Measurements from ENCODE around the gene LYZL1.
"Not testable (repeated sequence)": the region's sequence is repeated elsewhere in the genome, so short reads cannot be mapped to it uniquely, and the experiment has no call there.

LYZL1 gene

GRCh38 chr10:29326299-29326698 is 37.4 kb downstream of the LYZL1 start:
- ATAC-seq (no peak), DNase-seq (ENCODE audit: low spot score in 2 of 2) (no peak)
- Mint-ChIP-seq H3K36me3 (no peaks in the 10 kb centered on the region), H3K4me3 (no peak overlapping the region), H3K27ac (no peak overlapping the region), H3K9me3 (no peaks in the 10 kb centered on the region), H3K4me1 (no peaks in the 10 kb centered on the region)

GRCh38 chr10:29326886-29327745 is 38.2 kb downstream of the LYZL1 start:
- ATAC-seq, result no peak
- Mint-ChIP-seq H3K9me3 (no peaks in the 10 kb centered on the region), H3K36me3 (no peaks in the 10 kb centered on the region), H3K4me1 (no peaks in the 10 kb centered on the region), H3K4me3 (no peak overlapping the region), H3K27ac (no peak overlapping the region)
- DNase-seq (ENCODE audit: low spot score in 2 of 2), result no peak

- H3K27ac Mint-ChIP-seq, result no peak overlapping the region
- no peaks in the 10 kb centered on the region for H3K9me3 Mint-ChIP-seq
- H3K4me3 Mint-ChIP-seq, result no peak overlapping the region
- no peaks in the 10 kb centered on the region for H3K4me1 Mint-ChIP-seq
- no peak for ATAC-seq
- DNase-seq (ENCODE audit: low spot score in 2 of 2), result no peak
- no peaks in the 10 kb centered on the region for H3K36me3 Mint-ChIP-seq
Measured at GRCh38 chr10:29327746-29328102, 38.9 kb downstream of the LYZL1 start.

- Mint-ChIP-seq H3K36me3 (no peaks in the 10 kb centered on the region), H3K9me3 (no peaks in the 10 kb centered on the region), H3K27ac (no peak overlapping the region), H3K4me1 (no peaks in the 10 kb centered on the region), H3K4me3 (no peak overlapping the region)
- no peak for ATAC-seq
- no peak for DNase-seq (ENCODE audit: low spot score in 2 of 2)
Measured at GRCh38 chr10:29328983-29329382, 40.1 kb downstream of the LYZL1 start.

GRCh38 chr10:29329420-29329819 is 40.5 kb downstream of the LYZL1 start:
- DNase-seq (ENCODE audit: low spot score in 2 of 2), result no peak
- Mint-ChIP-seq H3K9me3 (no peaks in the 10 kb centered on the region), H3K4me1 (no peaks in the 10 kb centered on the region), H3K27ac (no peak overlapping the region), H3K36me3 (no peaks in the 10 kb centered on the region), H3K4me3 (no peak overlapping the region)
- no peak for ATAC-seq

GRCh38 chr10:29332061-29332760 is 43.3 kb downstream of the LYZL1 start:
- Mint-ChIP-seq H3K27ac (no peak overlapping the region), H3K9me3 (no peaks in the 10 kb centered on the region), H3K4me1 (no peaks in the 10 kb centered on the region), H3K4me3 (no peak overlapping the region), H3K36me3 (no peaks in the 10 kb centered on the region)
- no peak for ATAC-seq
- no peak for DNase-seq (ENCODE audit: low spot score in 2 of 2)

GRCh38 chr10:29332761-29333148 is 43.9 kb downstream of the LYZL1 start:
- Mint-ChIP-seq H3K9me3 (no peaks in the 10 kb centered on the region), H3K36me3 (no peaks in the 10 kb centered on the region), H3K27ac (no peak overlapping the region), H3K4me1 (no peaks in the 10 kb centered on the region), H3K4me3 (no peak overlapping the region)
- no peak for ATAC-seq
- no peak for DNase-seq (ENCODE audit: low spot score in 2 of 2)

GRCh38 chr10:29337526-29337925 is 48.7 kb downstream of the LYZL1 start:
- H3K4me1 Mint-ChIP-seq; H3K27ac Mint-ChIP-seq; ATAC-seq; DNase-seq (ENCODE audit: low spot score in 2 of 2); H3K36me3 Mint-ChIP-seq; H3K9me3 Mint-ChIP-seq; H3K4me3 Mint-ChIP-seq: not testable (repeated sequence)

GRCh38 chr10:29343607-29344038 is 54.8 kb downstream of the LYZL1 start:
- Mint-ChIP-seq H3K4me3 (no peak overlapping the region), H3K9me3 (no peaks in the 10 kb centered on the region), H3K36me3 (no peaks in the 10 kb centered on the region), H3K27ac (no peak overlapping the region), H3K4me1 (no peaks in the 10 kb centered on the region)
- DNase-seq (ENCODE audit: low spot score in 2 of 2), result no peak
- no peak for ATAC-seq

GRCh38 chr10:29344073-29344820 is 55.4 kb downstream of the LYZL1 start:
- Mint-ChIP-seq H3K4me3 (no peak overlapping the region), H3K36me3 (no peaks in the 10 kb centered on the region), H3K9me3 (no peaks in the 10 kb centered on the region), H3K4me1 (no peaks in the 10 kb centered on the region), H3K27ac (no peak overlapping the region)
- ATAC-seq (no peak), DNase-seq (ENCODE audit: low spot score in 2 of 2) (no peak)

- no peak for ATAC-seq
- Mint-ChIP-seq H3K4me1 (no peaks in the 10 kb centered on the region), H3K36me3 (no peaks in the 10 kb centered on the region), H3K4me3 (no peak overlapping the region), H3K27ac (no peak overlapping the region), H3K9me3 (no peaks in the 10 kb centered on the region)
- no peak for DNase-seq (ENCODE audit: low spot score in 2 of 2)
Measured at GRCh38 chr10:29345144-29345909, 56.5 kb downstream of the LYZL1 start.

- no peak for DNase-seq (ENCODE audit: low spot score in 2 of 2)
- Mint-ChIP-seq H3K9me3 (no peaks in the 10 kb centered on the region), H3K36me3 (no peaks in the 10 kb centered on the region), H3K4me3 (no peak overlapping the region), H3K27ac (no peak overlapping the region), H3K4me1 (no peaks in the 10 kb centered on the region)
- ATAC-seq, result no peak
Measured at GRCh38 chr10:29345910-29346209, 57.0 kb downstream of the LYZL1 start.

GRCh38 chr10:29346296-29347001 is 57.6 kb downstream of the LYZL1 start:
- Mint-ChIP-seq H3K36me3 (no peaks in the 10 kb centered on the region), H3K4me3 (no peak overlapping the region), H3K4me1 (no peaks in the 10 kb centered on the region), H3K27ac (no peak overlapping the region), H3K9me3 (no peaks in the 10 kb centered on the region)
- DNase-seq (ENCODE audit: low spot score in 2 of 2), result no peak
- no peak for ATAC-seq

GRCh38 chr10:29348836-29349235 is 60.0 kb downstream of the LYZL1 start:
- H3K9me3 Mint-ChIP-seq, result no peaks in the 10 kb centered on the region
- H3K4me1 Mint-ChIP-seq, result no peaks in the 10 kb centered on the region
- H3K27ac Mint-ChIP-seq, result no peak overlapping the region
- no peak overlapping the region for H3K4me3 Mint-ChIP-seq
- ATAC-seq (no peak), DNase-seq (ENCODE audit: low spot score in 2 of 2) (no peak)
- no peaks in the 10 kb centered on the region for H3K36me3 Mint-ChIP-seq

- H3K27ac Mint-ChIP-seq, result no peak overlapping the region
- no peaks in the 10 kb centered on the region for H3K36me3 Mint-ChIP-seq
- H3K4me3 Mint-ChIP-seq, result no peak overlapping the region
- no peak for DNase-seq (ENCODE audit: low spot score in 2 of 2)
- no peak for ATAC-seq
- H3K4me1 Mint-ChIP-seq, result no peaks in the 10 kb centered on the region
- no peaks in the 10 kb centered on the region for H3K9me3 Mint-ChIP-seq
Measured at GRCh38 chr10:29353305-29353704, 64.4 kb downstream of the LYZL1 start.

All from stimulated activated effector memory CD8-positive, alpha-beta T cell treated with anti-CD3 and anti-CD28 coated beads, Interleukin-12 subunit alpha, Interleukin-12 subunit beta, amount 100 ng/mL, for 72 hours (primary cell).